ENCODE data around the gene ATP5PD.

DNA sequence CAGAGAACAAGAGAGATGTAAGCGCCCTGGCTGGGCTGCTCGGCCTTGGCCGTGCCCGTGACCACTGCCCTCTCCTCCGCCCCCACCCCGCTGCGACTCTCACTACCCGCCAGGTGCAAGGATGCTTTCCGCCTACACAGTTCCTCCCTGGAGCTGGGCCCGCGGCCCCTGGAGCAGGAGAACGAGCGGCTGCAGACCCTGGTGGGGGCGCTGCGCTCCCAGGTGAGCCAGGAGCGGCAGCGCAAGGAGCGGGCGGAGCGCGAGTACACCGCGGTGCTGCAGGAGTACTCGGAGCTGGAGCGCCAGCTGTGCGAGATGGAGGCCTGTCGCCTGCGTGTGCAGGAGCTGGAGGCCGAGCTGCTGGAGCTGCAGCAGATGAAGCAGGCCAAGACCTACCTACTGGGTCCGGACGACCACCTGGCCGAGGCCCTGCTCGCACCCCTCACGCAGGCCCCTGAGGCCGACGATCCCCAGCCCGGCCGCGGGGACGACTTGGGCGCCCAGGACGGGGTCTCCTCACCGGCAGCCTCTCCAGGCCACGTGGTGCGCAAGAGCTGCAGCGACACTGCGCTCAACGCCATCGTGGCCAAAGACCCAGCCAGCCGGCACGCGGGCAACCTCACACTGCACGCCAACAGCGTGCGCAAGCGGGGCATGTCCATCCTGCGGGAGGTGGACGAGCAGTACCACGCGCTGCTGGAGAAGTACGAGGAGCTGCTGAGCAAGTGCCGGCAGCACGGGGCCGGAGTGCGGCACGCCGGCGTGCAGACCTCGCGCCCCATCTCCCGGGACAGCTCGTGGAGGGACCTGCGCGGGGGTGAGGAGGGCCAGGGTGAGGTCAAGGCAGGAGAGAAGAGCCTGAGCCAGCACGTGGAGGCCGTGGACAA is 43.5 kb downstream of the ATP5PD start:
- TF ChIP-seq, protein P1, sequence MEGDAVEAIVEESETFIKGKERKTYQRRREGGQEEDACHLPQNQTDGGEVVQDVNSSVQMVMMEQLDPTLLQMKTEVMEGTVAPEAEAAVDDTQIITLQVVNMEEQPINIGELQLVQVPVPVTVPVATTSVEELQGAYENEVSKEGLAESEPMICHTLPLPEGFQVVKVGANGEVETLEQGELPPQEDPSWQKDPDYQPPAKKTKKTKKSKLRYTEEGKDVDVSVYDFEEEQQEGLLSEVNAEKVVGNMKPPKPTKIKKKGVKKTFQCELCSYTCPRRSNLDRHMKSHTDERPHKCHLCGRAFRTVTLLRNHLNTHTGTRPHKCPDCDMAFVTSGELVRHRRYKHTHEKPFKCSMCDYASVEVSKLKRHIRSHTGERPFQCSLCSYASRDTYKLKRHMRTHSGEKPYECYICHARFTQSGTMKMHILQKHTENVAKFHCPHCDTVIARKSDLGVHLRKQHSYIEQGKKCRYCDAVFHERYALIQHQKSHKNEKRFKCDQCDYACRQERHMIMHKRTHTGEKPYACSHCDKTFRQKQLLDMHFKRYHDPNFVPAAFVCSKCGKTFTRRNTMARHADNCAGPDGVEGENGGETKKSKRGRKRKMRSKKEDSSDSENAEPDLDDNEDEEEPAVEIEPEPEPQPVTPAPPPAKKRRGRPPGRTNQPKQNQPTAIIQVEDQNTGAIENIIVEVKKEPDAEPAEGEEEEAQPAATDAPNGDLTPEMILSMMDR (IDR thresholded peaks at IDR 0.05; ENCODE audit: low read length): no peak
- TF ChIP-seq EZH2 (optimal IDR thresholded peaks at IDR 0.05; ENCODE audit: low read depth, low read length): no peak
